DND-41 (cell line): ENCODE measurements around the gene ZNHIT6.

Experiments
- ATAC-seq: fragments of 200-7000 bp; cut with Tn5 transposase; 3 replicates; pipeline ENCODE4 v1.9.1; 2021; ENCODE audit warnings: low read depth; ENCODE audit not compliant: insufficient read depth
- DNase-seq: peaks from one replicate; pipeline ENCODE4 v3.0.0-alpha.2; 2020
- H2AFZ ChIP-seq: 2 replicates; pipeline ENCODE4 v1.6.0; 2012; ENCODE audit warnings: low read depth, low read length
- H3K27ac ChIP-seq: 2 replicates; pipeline ENCODE4 v1.5.1; 2012; ENCODE audit warnings: low read length, inconsistent platforms
- H3K27me3 ChIP-seq: fragments of 200-600 bp; sonication (generic); 2 replicates; pipeline ENCODE4 v1.6.0; 2012; ENCODE audit warnings: low read length, mild to moderate bottlenecking, inconsistent platforms; ENCODE audit not compliant: insufficient read depth, poor library complexity
- H3K36me3 ChIP-seq: 2 replicates; pipeline ENCODE4 v1.5.1; 2012; ENCODE audit warnings: low read length, inconsistent platforms; ENCODE audit not compliant: insufficient read depth
- H3K4me1 ChIP-seq: 2 replicates; pipeline ENCODE4 v1.5.1; 2012; ENCODE audit warnings: mild to moderate bottlenecking, low read length; ENCODE audit not compliant: insufficient read depth
- H3K4me2 ChIP-seq: 2 replicates; pipeline ENCODE4 v1.6.0; 2012; ENCODE audit warnings: mild to moderate bottlenecking, moderate library complexity, low read length, inconsistent platforms; ENCODE audit not compliant: insufficient read depth
- H3K4me3 ChIP-seq, 2 experiments: fragments of 200-600 bp in 1 of 2; shearing (Covaris generic) in 1 of 2; 2 replicates each; pipeline ENCODE4 v1.5.1; 2012 to 2016; ENCODE audit warnings: inconsistent platforms in 2 of 2, low read length in 2 of 2, mild to moderate bottlenecking in 2 of 2, low read depth in 1 of 2, moderate library complexity in 1 of 2
- H3K79me2 ChIP-seq: 2 replicates; pipeline ENCODE4 v1.6.0; 2012; ENCODE audit warnings: low read length, inconsistent platforms; ENCODE audit not compliant: insufficient read depth
- H3K9ac ChIP-seq: 2 replicates; pipeline ENCODE4 v1.6.0; 2012; ENCODE audit warnings: low read depth, mild to moderate bottlenecking, inconsistent platforms, low read length, moderate library complexity
- H3K9me3 ChIP-seq: 2 replicates; pipeline ENCODE4 v1.5.1; 2012; ENCODE audit warnings: low read length, moderate library complexity, mild to moderate bottlenecking, inconsistent platforms; ENCODE audit not compliant: insufficient read depth, severe bottlenecking
- H4K20me1 ChIP-seq: 2 replicates; pipeline ENCODE4 v1.6.0; 2012; ENCODE audit warnings: low read length; ENCODE audit not compliant: insufficient read depth
- CTCF ChIP-seq: IDR thresholded peaks from 2 replicates; pipeline ENCODE4 v1.5.1; 2012; ENCODE audit warnings: borderline replicate concordance, low read length, moderate library complexity, mild to moderate bottlenecking; ENCODE audit not compliant: poor library complexity, severe bottlenecking; ENCODE audit errors: extremely low read depth
- EZH2 ChIP-seq: IDR thresholded peaks from 3 replicates; pipeline ENCODE4 v1.6.1; 2012; ENCODE audit warnings: borderline replicate concordance, low read depth, mild to moderate bottlenecking, moderate library complexity, low read length, inconsistent platforms; ENCODE audit not compliant: severe bottlenecking

Gene ZNHIT6

GRCh38 chr1:85630493-85630892, 77.7 kb downstream of the ZNHIT6 start:
- TF ChIP-seq CTCF: no peak
- TF ChIP-seq EZH2: no peak
- Histone ChIP-seq H3K36me3 (no peaks in the 10 kb centered on the region; the same call in 1 of the 2 replicates), H3K27me3 (no peaks in the 10 kb centered on the region), H3K9ac (no peak overlapping the region), H3K4me3 (no peak overlapping the region), H2AFZ (no peak overlapping the region), H3K4me1 (no peaks in the 10 kb centered on the region), H3K27ac (no peak overlapping the region), H3K9me3 (no peaks in the 10 kb centered on the region), H3K79me2 (no peaks in the 10 kb centered on the region), H3K4me2 (no peak overlapping the region), H4K20me1 (no peaks in the 10 kb centered on the region)
- ATAC-seq: no peak
- DNase-seq: no peak

DNA sequence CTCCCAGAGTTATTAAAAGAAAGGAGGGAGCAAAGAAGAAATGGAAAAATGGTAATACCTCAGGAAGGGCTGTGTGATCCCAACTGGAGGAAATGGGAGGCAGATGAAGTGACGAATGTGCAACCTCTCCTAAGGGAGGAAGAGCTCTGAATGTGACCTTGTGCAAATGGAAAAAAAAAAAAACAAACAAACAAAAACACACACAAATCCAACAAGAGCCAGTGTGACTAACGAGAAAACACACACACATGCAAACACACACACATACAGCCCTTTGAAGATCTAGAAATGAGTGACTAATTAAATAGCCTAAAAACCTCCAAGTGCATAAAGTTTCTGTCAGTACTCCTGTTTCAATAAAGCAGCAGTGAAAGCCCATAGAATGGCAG, 78.7 kb downstream of the ZNHIT6 start:
- no peak for TF ChIP-seq EZH2
- no peak for TF ChIP-seq CTCF
- H3K27ac ChIP-seq: no peak overlapping the region
- DNase-seq (no peak), ATAC-seq (no peak)
- H3K27me3 ChIP-seq: no peaks in the 10 kb centered on the region
- H3K9me3 ChIP-seq: no peaks in the 10 kb centered on the region
- no peaks in the 10 kb centered on the region for H3K4me1 ChIP-seq
- H3K79me2 ChIP-seq: no peaks in the 10 kb centered on the region
- no peaks in the 10 kb centered on the region for H4K20me1 ChIP-seq
- H3K4me3 ChIP-seq: no peak overlapping the region
- H3K4me2 ChIP-seq: no peak overlapping the region
- H2AFZ ChIP-seq: no peak overlapping the region
- no peak overlapping the region for H3K9ac ChIP-seq
- no peaks in the 10 kb centered on the region; the same call in 1 of the 2 replicates for H3K36me3 ChIP-seq

DNA sequence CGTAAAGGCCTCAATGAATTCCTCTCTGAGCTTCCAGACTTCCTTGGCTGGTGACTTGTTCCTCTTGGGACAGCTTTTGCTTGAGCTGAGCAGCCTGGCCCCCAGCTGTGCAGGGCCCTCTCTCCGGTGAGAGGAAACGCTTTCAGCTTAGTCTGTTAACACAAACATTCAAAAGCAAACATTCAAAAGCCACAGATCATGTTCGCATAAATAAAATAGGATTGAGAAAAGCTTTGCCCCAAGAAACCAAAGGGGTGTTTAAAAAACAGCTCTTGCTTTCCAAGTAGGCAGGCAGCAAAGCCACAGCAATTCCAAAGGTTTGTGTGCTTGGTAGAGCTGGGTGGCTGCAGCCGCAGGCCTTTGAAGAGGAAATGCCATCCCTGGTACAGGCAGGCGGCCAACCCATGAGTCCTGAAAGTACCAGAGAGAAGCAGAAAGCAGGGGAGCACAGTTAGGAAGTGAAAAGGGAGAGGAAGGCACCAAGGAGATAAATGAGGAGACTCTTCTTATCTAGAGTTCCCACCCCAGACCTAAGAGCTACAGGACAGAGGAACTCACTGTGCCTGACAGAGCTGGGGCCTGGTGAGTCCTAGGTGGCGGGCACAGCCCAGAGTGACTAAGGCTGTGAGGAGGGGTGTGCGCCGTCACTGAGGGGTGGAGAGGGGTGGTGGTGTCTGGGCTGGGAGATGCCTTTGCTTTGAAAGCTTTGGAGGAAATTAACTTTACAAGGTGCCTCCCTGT, 79.3 kb downstream of the ZNHIT6 start:
- no peak overlapping the region for H3K9ac ChIP-seq
- H3K9me3 ChIP-seq: no peaks in the 10 kb centered on the region
- no peak overlapping the region for H3K4me2 ChIP-seq
- H2AFZ ChIP-seq: no peak overlapping the region
- no peaks in the 10 kb centered on the region for H4K20me1 ChIP-seq
- no peaks in the 10 kb centered on the region for H3K4me1 ChIP-seq
- no peak overlapping the region for H3K4me3 ChIP-seq
- H3K36me3 ChIP-seq: no peaks in the 10 kb centered on the region; the same call in 1 of the 2 replicates
- H3K27ac ChIP-seq: no peak overlapping the region
- no peak for TF ChIP-seq EZH2
- TF ChIP-seq CTCF: no peak
- DNase-seq: no peak
- no peaks in the 10 kb centered on the region for H3K27me3 ChIP-seq
- no peak for ATAC-seq
- H3K79me2 ChIP-seq: no peaks in the 10 kb centered on the region

DNA sequence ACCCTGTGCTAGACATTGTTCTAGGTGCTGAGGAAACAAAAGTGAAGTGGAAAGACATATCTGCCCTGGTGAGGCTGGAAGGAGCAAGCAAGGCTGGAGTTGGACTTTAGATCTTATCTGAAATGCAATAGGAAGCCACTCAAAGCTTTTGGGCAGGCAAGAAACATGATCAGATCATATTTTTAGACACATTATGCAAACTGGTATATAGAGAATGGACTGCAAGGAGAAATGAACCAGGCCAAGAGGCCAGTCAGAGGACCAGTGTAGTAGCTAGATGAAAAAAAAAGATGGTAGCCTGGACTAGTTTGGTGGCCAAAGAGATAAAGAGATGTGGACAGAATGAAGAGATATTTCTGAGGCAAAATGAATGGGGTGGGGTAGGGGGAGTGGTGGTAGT, 81.4 kb downstream of the ZNHIT6 start:
- no peaks in the 10 kb centered on the region for H3K27me3 ChIP-seq
- peaks cover 10% of the 10 kb centered on the region; the same call in 1 of the 2 replicates for H3K36me3 ChIP-seq
- H4K20me1 ChIP-seq: no peaks in the 10 kb centered on the region
- no peak overlapping the region for H2AFZ ChIP-seq
- H3K79me2 ChIP-seq: no peaks in the 10 kb centered on the region
- H3K4me1 ChIP-seq: no peaks in the 10 kb centered on the region
- ATAC-seq: no peak
- H3K9me3 ChIP-seq: peaks cover 12% of the 10 kb centered on the region
- H3K9ac ChIP-seq: no peak overlapping the region
- DNase-seq: no peak
- no peak for TF ChIP-seq CTCF
- no peak for TF ChIP-seq EZH2
- no peak overlapping the region for H3K27ac ChIP-seq
- no peak overlapping the region for H3K4me3 ChIP-seq
- H3K4me2 ChIP-seq: no peak overlapping the region
